Natural killer cell (primary cell): ENCODE data around the gene CCDC196. TPM values are rescaled to one million over a fixed set of nuclear protein-coding genes. Genes with fewer than 3 reads are reported as not detected.

Source experiments
- ATAC-seq, 3 donors: fragments of 150-1000 bp in 2 of 3; fragments of 200-7000 bp in 1 of 3; cut with Tn5 transposase; 1 replicate in 1 of 3; 2 replicates in 2 of 3; pipeline ENCODE4 v1.10.0; 2021; ENCODE audit warnings: mild to moderate bottlenecking in 2 of 3, moderate library complexity in 2 of 3
- DNase-seq, 2 donors: peaks; one replicate each; pipeline versions ENCODE4 v3.0.0 to v3.0.0-alpha.2; 2013 to 2021; ENCODE audit warnings: mixed read lengths in 1 of 2
- H3K27ac ChIP-seq: one replicate; pipeline ENCODE4 v1.5.1; 2013; ENCODE audit warnings: mild to moderate bottlenecking, low read length
- H3K27me3 ChIP-seq: one replicate; pipeline ENCODE4 v1.6.1; 2013; ENCODE audit warnings: low read length; ENCODE audit not compliant: control insufficient read depth, insufficient read depth
- H3K36me3 ChIP-seq: one replicate; pipeline ENCODE4 v1.6.1; 2013; ENCODE audit warnings: low read length; ENCODE audit not compliant: control insufficient read depth, insufficient read depth
- H3K4me1 ChIP-seq: one replicate; pipeline ENCODE4 v1.6.1; 2013; ENCODE audit warnings: low read length; ENCODE audit not compliant: control insufficient read depth, insufficient read depth
- H3K4me3 ChIP-seq: one replicate; pipeline ENCODE4 v1.5.1; 2013; ENCODE audit warnings: low read length
- H3K9me3 ChIP-seq: one replicate; pipeline ENCODE4 v1.6.1; 2013; ENCODE audit warnings: low read length; ENCODE audit not compliant: control insufficient read depth, insufficient read depth
- H3K27ac Mint-ChIP-seq, 2 donors: one replicate each; pipeline ENCODE4 v1.8.0; 2022; ENCODE audit warnings: mild to moderate bottlenecking in 2 of 2, mixed read lengths in 2 of 2, moderate library complexity in 1 of 2
- H3K27me3 Mint-ChIP-seq, 2 donors: one replicate each; pipeline ENCODE4 v1.8.0; 2022; ENCODE audit warnings: low read depth in 2 of 2, mixed read lengths in 2 of 2
- H3K36me3 Mint-ChIP-seq: one replicate; pipeline ENCODE4 v1.8.0; 2022; ENCODE audit warnings: mixed read lengths
- H3K4me1 Mint-ChIP-seq, 2 donors: one replicate each; pipeline ENCODE4 v1.8.0; 2022; ENCODE audit warnings: mixed read lengths in 2 of 2
- H3K4me3 Mint-ChIP-seq: one replicate; pipeline ENCODE4 v1.8.0; 2022; ENCODE audit warnings: mild to moderate bottlenecking, moderate library complexity, mixed read lengths
- H3K9me3 Mint-ChIP-seq, 2 donors: one replicate each; pipeline ENCODE4 v1.8.0; 2022; ENCODE audit warnings: mixed read lengths in 2 of 2
- WGBS: methylation state at CpG from one replicate; pipeline ENCODE4 v1.1.7; 2013; ENCODE audit warnings: missing lambda C conversion rate; ENCODE audit not compliant: insufficient coverage; 5-methylcytosine and 5-hydroxymethylcytosine counted together
- intact Hi-C: fragments of 100-400 bp; cut with micrococcal nuclease; formaldehyde crosslinking; loops from one replicate; pipeline ENCODE4 v1.14.2; 2022
- total RNA-seq, 4 donors: library from RNA; stranded (reverse); fragments of 120-200 nt in 1 of 4; gene quantifications; one replicate each; pipeline versions ENCODE4 v1.2.3 to v1.2.4, GENCODE V29; 2013 to 2022
- TF ChIP-seq, protein P1 (sequence below): fragments of 200-600 bp; IDR thresholded peaks from one replicate; pipeline ENCODE4 v1.8.0; 2022; ENCODE audit warnings: antibody characterized with exemption

The CCDC196 gene
- total RNA-seq, 3 donors from 2014 or later (not counting 1 experiment from before 2014, with no cell fraction given), result not detected

DNA sequence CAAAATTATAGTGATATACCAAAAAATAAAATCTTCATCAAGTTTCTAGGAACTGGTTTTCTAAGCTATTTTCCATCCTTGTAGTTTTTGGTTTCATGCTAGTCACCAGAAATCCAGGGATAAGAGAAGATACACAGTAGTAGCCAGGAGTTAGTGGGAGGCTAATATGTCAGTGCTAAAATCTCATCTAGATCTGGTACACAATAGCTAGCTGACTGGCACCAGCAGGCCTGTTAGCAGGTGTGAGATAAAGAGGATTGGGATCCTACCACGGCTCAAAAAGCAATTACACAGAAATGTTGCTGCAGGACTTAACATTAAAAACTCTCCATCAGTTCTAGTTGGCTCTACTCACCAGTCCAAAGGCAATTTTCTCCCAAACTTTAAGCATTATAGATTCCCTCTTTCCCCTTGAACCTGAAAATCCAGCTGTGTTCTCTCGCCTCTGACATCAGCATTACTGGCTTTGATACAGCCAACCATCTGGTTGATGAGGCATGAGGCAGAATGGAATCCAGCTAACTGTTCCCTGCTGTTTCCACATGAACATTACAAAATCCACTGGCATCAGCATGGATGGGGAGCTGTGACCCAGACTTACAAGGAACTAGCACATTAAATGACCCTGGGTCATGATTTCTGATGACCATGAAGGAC, 41.8 kb upstream of the CCDC196 start:
- Histone ChIP-seq H3K4me3 (no peak overlapping the region), H3K27me3 (no peaks in the 10 kb centered on the region), H3K27ac (no peak overlapping the region), H3K36me3 (no peaks in the 10 kb centered on the region), H3K9me3 (no peaks in the 10 kb centered on the region), H3K4me1 (no peaks in the 10 kb centered on the region)
- DNase-seq (no peak), ATAC-seq (no peak)
- Mint-ChIP-seq H3K4me1 (no peaks in the 10 kb centered on the region), H3K4me3 (no peak overlapping the region), H3K36me3 (no peaks in the 10 kb centered on the region), H3K27ac (no peak overlapping the region), H3K27me3 (peaks cover 0 to 2% of the 10 kb centered on the region in 2 donors), H3K9me3 (peaks cover 3 to 6% of the 10 kb centered on the region in 2 donors)
- intact Hi-C loops, result no loop called here
- 96% methylated on average over 2 of the region's 2 CpGs for WGBS
- TF ChIP-seq, protein P1, sequence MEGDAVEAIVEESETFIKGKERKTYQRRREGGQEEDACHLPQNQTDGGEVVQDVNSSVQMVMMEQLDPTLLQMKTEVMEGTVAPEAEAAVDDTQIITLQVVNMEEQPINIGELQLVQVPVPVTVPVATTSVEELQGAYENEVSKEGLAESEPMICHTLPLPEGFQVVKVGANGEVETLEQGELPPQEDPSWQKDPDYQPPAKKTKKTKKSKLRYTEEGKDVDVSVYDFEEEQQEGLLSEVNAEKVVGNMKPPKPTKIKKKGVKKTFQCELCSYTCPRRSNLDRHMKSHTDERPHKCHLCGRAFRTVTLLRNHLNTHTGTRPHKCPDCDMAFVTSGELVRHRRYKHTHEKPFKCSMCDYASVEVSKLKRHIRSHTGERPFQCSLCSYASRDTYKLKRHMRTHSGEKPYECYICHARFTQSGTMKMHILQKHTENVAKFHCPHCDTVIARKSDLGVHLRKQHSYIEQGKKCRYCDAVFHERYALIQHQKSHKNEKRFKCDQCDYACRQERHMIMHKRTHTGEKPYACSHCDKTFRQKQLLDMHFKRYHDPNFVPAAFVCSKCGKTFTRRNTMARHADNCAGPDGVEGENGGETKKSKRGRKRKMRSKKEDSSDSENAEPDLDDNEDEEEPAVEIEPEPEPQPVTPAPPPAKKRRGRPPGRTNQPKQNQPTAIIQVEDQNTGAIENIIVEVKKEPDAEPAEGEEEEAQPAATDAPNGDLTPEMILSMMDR, result no peak

DNA sequence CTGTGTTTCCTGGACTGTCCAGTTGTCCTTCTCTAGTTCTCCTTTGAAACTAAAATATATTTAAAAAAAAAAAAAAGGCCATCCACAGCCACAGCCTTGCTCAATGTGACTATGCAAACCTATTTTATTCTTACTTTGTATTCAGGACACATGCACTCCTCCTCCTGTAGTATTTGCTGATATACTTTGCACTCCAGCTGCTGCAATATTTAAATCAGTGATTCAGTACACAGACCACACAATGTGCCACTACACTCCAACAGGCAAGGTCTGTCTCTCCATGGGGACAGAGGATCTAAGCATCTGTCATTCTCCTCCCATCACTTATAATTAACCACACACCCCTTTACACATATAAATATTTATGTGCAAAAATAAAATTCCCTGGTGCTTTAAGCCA, 40.2 kb upstream of the CCDC196 start:
- no peaks in the 10 kb centered on the region for H3K36me3 Mint-ChIP-seq
- no peak overlapping the region for H3K4me3 Mint-ChIP-seq
- Histone ChIP-seq H3K4me3 (no peak overlapping the region), H3K9me3 (no peaks in the 10 kb centered on the region), H3K36me3 (no peaks in the 10 kb centered on the region), H3K27me3 (no peaks in the 10 kb centered on the region), H3K27ac (no peak overlapping the region), H3K4me1 (no peaks in the 10 kb centered on the region)
- H3K27me3 Mint-ChIP-seq, result no peaks in the 10 kb centered on the region
- H3K9me3 Mint-ChIP-seq, result peaks cover 0 to 2% of the 10 kb centered on the region in 2 donors
- intact Hi-C loops, result no loop called here
- H3K27ac Mint-ChIP-seq, result no peak overlapping the region
- no peak for DNase-seq
- no peaks in the 10 kb centered on the region for H3K4me1 Mint-ChIP-seq
- ATAC-seq, result no peak
- TF ChIP-seq, protein P1, result no peak

DNA sequence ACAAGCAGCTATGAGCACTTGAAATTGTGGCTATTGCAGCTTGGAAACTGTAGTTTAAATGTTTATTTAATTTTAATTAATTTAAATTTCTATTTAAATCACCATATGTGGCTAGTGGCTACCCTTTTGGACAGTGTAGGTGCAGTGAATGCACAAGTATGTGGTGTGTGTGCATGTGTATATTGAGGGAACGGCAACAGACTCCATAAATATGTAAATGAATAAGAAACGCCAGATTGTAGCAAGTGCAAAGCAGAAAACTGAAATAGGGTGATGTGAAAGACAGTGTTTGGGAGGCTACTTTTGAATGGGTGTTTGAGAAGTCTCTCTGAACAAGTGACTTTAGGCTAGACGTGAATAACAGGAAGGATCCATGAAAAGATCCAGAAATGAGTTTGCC, 32.7 kb upstream of the CCDC196 start:
- no peak overlapping the region for H3K27ac ChIP-seq
- Mint-ChIP-seq H3K9me3 (peaks cover 0 to 5% of the 10 kb centered on the region in 2 donors), H3K27ac (no peak overlapping the region), H3K4me3 (no peak overlapping the region), H3K4me1 (no peaks in the 10 kb centered on the region), H3K36me3 (no peaks in the 10 kb centered on the region), H3K27me3 (peaks cover 0 to 5% of the 10 kb centered on the region in 2 donors)
- TF ChIP-seq, protein P1, result no peak
- H3K36me3 ChIP-seq, result no peaks in the 10 kb centered on the region
- ATAC-seq (no peak), DNase-seq (no peak)
- H3K4me3 ChIP-seq, result no peak overlapping the region
- no peaks in the 10 kb centered on the region for H3K9me3 ChIP-seq
- H3K27me3 ChIP-seq, result no peaks in the 10 kb centered on the region
- 79% methylated on average over 3 of the region's 3 CpGs for WGBS
- intact Hi-C loops, result no loop called here
- no peaks in the 10 kb centered on the region for H3K4me1 ChIP-seq

DNA sequence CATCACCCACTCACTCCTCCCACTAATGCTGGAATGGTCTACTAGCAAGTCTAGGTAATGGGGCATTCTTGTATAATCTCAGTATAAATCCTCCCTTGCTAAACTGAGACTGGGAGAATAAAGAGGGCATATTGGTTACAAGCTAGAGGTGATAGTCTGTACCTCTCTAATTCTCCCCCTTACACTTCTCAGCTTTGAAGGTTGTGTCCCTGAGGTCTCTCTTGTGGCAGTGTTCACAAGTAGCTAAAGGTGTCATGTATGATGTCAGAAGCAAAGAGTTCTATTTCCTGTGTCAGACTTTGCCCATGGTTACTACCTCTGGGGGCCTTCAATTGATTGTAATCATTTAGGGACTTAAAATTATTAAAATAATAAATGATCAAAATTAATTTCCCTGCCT, 26.6 kb upstream of the CCDC196 start:
- intact Hi-C loops, result no loop called here
- TF ChIP-seq, protein P1, result no peak

More for the DNA sequence above, 26.6 kb upstream of the CCDC196 start:
- H3K27me3 ChIP-seq, result no peaks in the 10 kb centered on the region
- Mint-ChIP-seq H3K27me3 (peaks cover 0 to under 1% of the 10 kb centered on the region in 2 donors), H3K9me3 (peaks cover 0 to 3% of the 10 kb centered on the region in 2 donors), H3K27ac (no peak overlapping the region), H3K4me1 (peaks cover 0 to 4% of the 10 kb centered on the region in 2 donors), H3K36me3 (no peaks in the 10 kb centered on the region), H3K4me3 (no peak overlapping the region)
- ATAC-seq, result peak; percentile 78 to 89 (median 80)
- H3K4me3 ChIP-seq, result no peak overlapping the region
- H3K9me3 ChIP-seq, result no peaks in the 10 kb centered on the region
- H3K36me3 ChIP-seq, result no peaks in the 10 kb centered on the region
- DNase-seq, result peak in 1 of 2 donors; percentile 14
- H3K27ac ChIP-seq, result no peak overlapping the region
- no peaks in the 10 kb centered on the region for H3K4me1 ChIP-seq
